ENCODE results near the gene RALGPS2. TPM values are rescaled to one million over a fixed set of nuclear protein-coding genes. Genes with fewer than 3 reads are reported as not detected.

Gene RALGPS2
- total and polyA plus RNA-seq, 2 of the 13 experiments (the other 11 are each of a cell fraction or from before 2014, with no cell fraction given), result 15.6 to 36.0 TPM

- TF ChIP-seq TRIM22 (IDR thresholded peaks at IDR 0.05), result no peak
- no peak for TF ChIP-seq ZNF709 (CRISPR knock-in tag; IDR thresholded peaks at IDR 0.05)
- TF ChIP-seq ZIK1 (CRISPR knock-in tag; IDR thresholded peaks at IDR 0.05; ENCODE audit: borderline replicate concordance, low read depth), result no peak
- no peak for TF ChIP-seq ZNF746 (CRISPR knock-in tag; IDR thresholded peaks at IDR 0.05)
- no peak for TF ChIP-seq AHDC1 (CRISPR knock-in tag; IDR thresholded peaks at IDR 0.05; ENCODE audit: borderline replicate concordance)
- TF ChIP-seq ZNF17 (CRISPR knock-in tag; IDR thresholded peaks at IDR 0.05), result no peak
- no peak for TF ChIP-seq JUNB (CRISPR knock-in tag; IDR thresholded peaks at IDR 0.05; ENCODE audit: borderline replicate concordance)
- no peak for TF ChIP-seq SNAPC2 (CRISPR knock-in tag; IDR thresholded peaks at IDR 0.05)
- no peak for TF ChIP-seq EHMT2 (IDR thresholded peaks at IDR 0.05; ENCODE audit: borderline replicate concordance, low read depth, low read length)
These were observed 20.2 kb upstream of the RALGPS2 start (continued) for GRCh38 chr1:178704833-178705232.

All from HepG2 (cell line).